Suppressor macrophage treated with lipopolysaccharide for 4 hours (primary cell): ENCODE data around the gene ITFG1.
"Not testable (repeated sequence)": the region's sequence is repeated elsewhere in the genome, so short reads cannot be mapped to it uniquely, and the experiment has no call there.

ENCODE experiments used
- DNase-seq: peaks from one replicate; pipeline ENCODE4 v3.0.0-alpha.2; 2020

The ITFG1 gene

GRCh38 chr16:47143677-47144558, 316.9 kb downstream of the ITFG1 start, which contains the start of gene NETO2:
Gene NETO2, minus strand, starts transcription at chr16:47143945. Its CDS starts 333 bp downstream, at chr16:47143612.
- peak; percentile 70 for DNase-seq

GRCh38 chr16:47142821-47143676, 317.8 kb downstream of the ITFG1 start:
- peak; percentile 82 for DNase-seq

- DNase-seq, result peak; percentile 82
Observed at GRCh38 chr16:47142486-47142820, 318.4 kb downstream of the ITFG1 start.

- peak; percentile 85 for DNase-seq
Observed at GRCh38 chr16:47141773-47142485, 318.9 kb downstream of the ITFG1 start.

GRCh38 chr16:47140686-47141085, 320.2 kb downstream of the ITFG1 start:
- no peak for DNase-seq

- DNase-seq, result peak; percentile 9
Observed at GRCh38 chr16:47139561-47140185, 321.2 kb downstream of the ITFG1 start.

- DNase-seq, result not testable (repeated sequence)
Observed at GRCh38 chr16:47137925-47138324, 322.9 kb downstream of the ITFG1 start.

GRCh38 chr16:47136099-47136842, 324.6 kb downstream of the ITFG1 start:
- DNase-seq, result no peak

- no peak for DNase-seq
Observed at GRCh38 chr16:47134550-47134949, 326.3 kb downstream of the ITFG1 start.

- DNase-seq, result no peak
Observed at GRCh38 chr16:47132308-47132707, 328.6 kb downstream of the ITFG1 start.

GRCh38 chr16:47129755-47130435, 331.0 kb downstream of the ITFG1 start:
- no peak for DNase-seq

GRCh38 chr16:47127541-47127940, 333.3 kb downstream of the ITFG1 start:
- DNase-seq, result no peak

- no peak for DNase-seq
Observed at GRCh38 chr16:47125757-47126156, 335.1 kb downstream of the ITFG1 start.

GRCh38 chr16:47113130-47113529, 347.7 kb downstream of the ITFG1 start:
- no peak for DNase-seq

GRCh38 chr16:47110939-47111338, 349.9 kb downstream of the ITFG1 start:
- no peak for DNase-seq

GRCh38 chr16:47109361-47109760, 351.5 kb downstream of the ITFG1 start:
- DNase-seq, result no peak
